Left ventricle myocardium inferior (tissue), 1 donor: Measurements from ENCODE around the gene SHROOM1. TPM values are rescaled to one million over a fixed set of nuclear protein-coding genes. Genes with fewer than 3 reads are reported as not detected.

Experiments used
- DNase-seq: peaks from one replicate; pipeline ENCODE4 v3.0.0-alpha.2; 2020
- H3K27ac ChIP-seq: fragments of 200-600 bp; replicated peaks from 2 replicates; pipeline ENCODE4 v1.8.0; 2021
- H3K27me3 ChIP-seq: fragments of 200-600 bp; 2 replicates; pipeline ENCODE4 v1.8.0; 2021; ENCODE audit warnings: low read depth
- H3K36me3 ChIP-seq: fragments of 200-600 bp; 2 replicates; pipeline ENCODE4 v1.8.0; 2021
- H3K4me1 ChIP-seq: fragments of 200-600 bp; 2 replicates; pipeline ENCODE4 v1.8.0; 2021
- H3K4me3 ChIP-seq: fragments of 200-600 bp; 2 replicates; pipeline ENCODE4 v1.8.0; 2021; ENCODE audit warnings: mild to moderate bottlenecking, moderate library complexity
- H3K9me3 ChIP-seq: fragments of 200-600 bp; replicated peaks from 2 replicates; pipeline ENCODE4 v1.8.0; 2021
- CTCF ChIP-seq: fragments of 200-600 bp; IDR thresholded peaks from 2 replicates; pipeline ENCODE4 v1.8.0; 2021; ENCODE audit warnings: antibody characterized with exemption, mild to moderate bottlenecking, borderline replicate concordance
- intact Hi-C: fragments of 100-400 bp; cut with micrococcal nuclease; formaldehyde crosslinking; loops from one replicate; pipeline ENCODE4 v1.11.0; 2022
- total RNA-seq: library from RNA; stranded (reverse); fragmentation: NEBNext Ultra II Directional; extraction: Animal tissue kit (Norgen Biotek cat#: 25700); gene quantifications from one replicate; pipeline ENCODE4 v1.2.1, GENCODE V29; 2021
- donor health status: DM: no; HTN: yes; CAD: no; lungs with severe emphysema.

The SHROOM1 gene
- total RNA-seq, 1 donor from 2014 or later: 4.9 TPM

GRCh38 chr5:132868754-132869153, 38.3 kb upstream of the SHROOM1 start:
- no peaks in the 10 kb centered on the region for H3K27me3 ChIP-seq
- intact Hi-C loops: no loop called here
- no peak for TF ChIP-seq CTCF
- no peak overlapping the region for H3K4me3 ChIP-seq
- H3K4me1 ChIP-seq: peaks cover 63% of the 10 kb centered on the region
- H3K27ac ChIP-seq: no peak overlapping the region
- no peaks in the 10 kb centered on the region for H3K9me3 ChIP-seq
- DNase-seq: no peak
- H3K36me3 ChIP-seq: peaks cover 40% of the 10 kb centered on the region

- intact Hi-C loops: no loop called here
- no peak for TF ChIP-seq CTCF
These were observed 36.6 kb upstream of the SHROOM1 start for GRCh38 chr5:132867046-132867451.

DNA sequence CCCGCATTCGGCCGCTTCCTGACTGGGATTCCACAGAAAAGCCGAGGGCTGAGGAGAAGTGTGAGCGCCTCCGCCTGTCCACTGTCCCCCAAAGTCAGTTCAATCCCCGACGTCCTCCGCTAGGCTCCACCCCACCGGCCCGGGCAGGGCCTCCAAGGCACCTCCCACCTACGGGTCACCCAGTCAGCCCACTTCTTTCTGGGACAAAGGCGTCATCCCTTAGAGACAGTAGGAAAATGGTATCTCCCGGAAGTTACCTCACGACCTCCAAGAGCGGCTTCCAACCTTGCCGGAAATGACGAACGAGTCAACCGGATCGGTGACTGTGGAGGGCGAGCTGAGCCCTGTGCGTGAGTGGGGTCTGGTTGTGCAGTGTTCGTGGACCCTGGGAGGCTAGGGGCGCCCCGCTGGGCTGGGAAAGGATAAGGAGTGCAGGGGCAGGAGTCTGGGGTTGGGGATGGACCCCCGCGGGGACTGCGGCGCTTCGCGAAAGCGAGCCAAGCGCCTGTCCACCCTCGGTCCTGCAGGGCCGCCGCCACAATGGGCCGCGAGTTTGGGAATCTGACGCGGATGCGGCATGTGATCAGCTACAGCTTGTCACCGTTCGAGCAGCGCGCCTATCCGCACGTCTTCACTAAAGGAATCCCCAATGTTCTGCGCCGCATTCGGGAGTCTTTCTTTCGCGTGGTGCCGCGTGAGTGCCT, 36.0 kb upstream of the SHROOM1 start, which contains the start of the genes GDF9 and UQCRQ:
Gene GDF9, minus strand, starts transcription at position 128 of the 704 bp plus-strand sequence. CDS start 1,936 bp downstream, outside the sequence.
Gene UQCRQ, plus strand, starts transcription at position 301 of the 704 bp plus-strand sequence. Its CDS starts 240 bp downstream, at position 541.
- no peaks in the 10 kb centered on the region for H3K27me3 ChIP-seq
- intact Hi-C loops: no loop called here
- H3K36me3 ChIP-seq: peaks cover 33% of the 10 kb centered on the region
- H3K4me3 ChIP-seq: peak within 1 kb of the TSS; percentile 95
- peak; percentile 95 for DNase-seq
- peaks cover 40% of the 10 kb centered on the region for H3K4me1 ChIP-seq
- TF ChIP-seq CTCF: peak; percentile 32
- no peaks in the 10 kb centered on the region for H3K9me3 ChIP-seq
- peak within 1 kb of the TSS; percentile 97 for H3K27ac ChIP-seq

More at GRCh38 chr5:132867046-132867451, 36.6 kb upstream of the SHROOM1 start:
- Histone ChIP-seq H3K27me3 (no peaks in the 10 kb centered on the region), H3K9me3 (no peaks in the 10 kb centered on the region), H3K27ac (peak overlapping the region; percentile 97), H3K36me3 (peaks cover 38% of the 10 kb centered on the region), H3K4me3 (peak overlapping the region; percentile 95), H3K4me1 (peaks cover 45% of the 10 kb centered on the region)
- no peak for DNase-seq

DNA sequence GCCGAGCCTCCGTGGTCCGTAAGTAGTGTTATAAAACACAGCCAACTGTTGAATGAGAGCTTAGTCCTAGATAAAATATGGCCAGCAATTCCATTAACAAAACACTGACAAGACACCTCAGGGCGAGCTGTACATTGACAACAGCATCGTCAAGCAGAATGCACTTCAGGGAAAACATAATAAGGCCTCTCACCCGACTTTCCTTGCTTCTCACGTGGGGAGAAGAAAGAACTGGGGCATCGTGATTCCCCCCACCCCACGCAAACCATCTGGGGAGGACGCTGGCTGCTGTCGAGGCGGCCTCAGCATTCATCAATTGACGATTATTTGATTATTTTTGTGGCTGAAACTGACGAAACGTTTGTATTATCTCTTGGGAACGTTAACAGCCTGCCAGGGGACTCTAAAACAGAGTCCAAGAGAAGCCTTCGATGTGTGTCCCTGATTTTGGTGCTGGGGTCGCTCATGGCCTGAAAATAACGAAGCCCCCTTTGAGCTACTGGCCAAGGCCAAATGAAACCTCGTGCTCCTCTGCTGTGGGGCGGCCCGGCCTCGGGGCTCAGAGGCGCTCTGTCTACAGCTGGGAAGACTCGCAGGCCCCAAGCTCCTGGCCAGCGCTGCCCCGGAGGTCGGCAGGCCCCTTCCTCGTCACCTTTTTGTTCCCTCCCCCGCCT, 35.4 kb upstream of the SHROOM1 start:
- Histone ChIP-seq H3K4me1 (peaks cover 33% of the 10 kb centered on the region), H3K27me3 (no peaks in the 10 kb centered on the region), H3K4me3 (peak overlapping the region; percentile 95), H3K36me3 (peaks cover 33% of the 10 kb centered on the region), H3K27ac (peak overlapping the region; percentile 97), H3K9me3 (no peaks in the 10 kb centered on the region)
- intact Hi-C loops: no loop called here
- no peak for TF ChIP-seq CTCF
- DNase-seq: no peak

- no peak for TF ChIP-seq CTCF
- H3K4me1 ChIP-seq: peaks cover 6% of the 10 kb centered on the region
- no peak overlapping the region for H3K27ac ChIP-seq
- DNase-seq: no peak
- no peaks in the 10 kb centered on the region for H3K9me3 ChIP-seq
- H3K36me3 ChIP-seq: no peaks in the 10 kb centered on the region
- H3K27me3 ChIP-seq: no peaks in the 10 kb centered on the region
- H3K4me3 ChIP-seq: no peak overlapping the region
- intact Hi-C loops: no loop called here
These were observed 30.3 kb upstream of the SHROOM1 start for GRCh38 chr5:132860742-132861141.
